Neutrophil (primary cell): ENCODE measurements around the gene ANKRD34B.
"Not testable (repeated sequence)": the region's sequence is repeated elsewhere in the genome, so short reads cannot be mapped to it uniquely, and the experiment has no call there.

ENCODE experiments used
- H3K27ac ChIP-seq: fragments of 200-600 bp; sonication (generic); 2 replicates; pipeline ENCODE4 v1.5.1; 2016; ENCODE audit warnings: mild to moderate bottlenecking, moderate library complexity
- H3K27me3 ChIP-seq: fragments of 200-600 bp; sonication (generic); 2 replicates; pipeline ENCODE4 v1.6.0; 2016; ENCODE audit warnings: mild to moderate bottlenecking
- H3K36me3 ChIP-seq: fragments of 200-600 bp; sonication (generic); 2 replicates; pipeline ENCODE4 v1.5.1; 2017
- H3K4me1 ChIP-seq, 2 experiments: fragments of 200-600 bp in 1 of 2; sonication (generic) in 1 of 2; 1 replicate in 1 of 2; 2 replicates in 1 of 2; pipeline versions ENCODE4 v1.5.1 to v1.6.1; 2013 to 2016; ENCODE audit warnings: low read depth in 1 of 2, low read length in 1 of 2, mild to moderate bottlenecking in 1 of 2, moderate library complexity in 1 of 2; ENCODE audit not compliant: control insufficient read depth in 1 of 2, insufficient read depth in 1 of 2
- H3K4me3 ChIP-seq, 2 experiments: fragments of 200-600 bp in 1 of 2; sonication (generic) in 1 of 2; 1 replicate in 1 of 2; 2 replicates in 1 of 2; pipeline ENCODE4 v1.5.1; 2013 to 2016; ENCODE audit warnings: low read depth in 1 of 2, low read length in 1 of 2, mild to moderate bottlenecking in 1 of 2, moderate library complexity in 1 of 2
- H3K9me3 ChIP-seq: fragments of 200-600 bp; sonication (generic); 2 replicates; pipeline ENCODE4 v1.5.1; 2016
- TF ChIP-seq, protein P1 (sequence below): fragments of 200-600 bp; sonication (generic); IDR thresholded peaks from 2 replicates; pipeline ENCODE4 v1.5.1; 2016; ENCODE audit warnings: antibody characterized with exemption

Gene ANKRD34B

DNA sequence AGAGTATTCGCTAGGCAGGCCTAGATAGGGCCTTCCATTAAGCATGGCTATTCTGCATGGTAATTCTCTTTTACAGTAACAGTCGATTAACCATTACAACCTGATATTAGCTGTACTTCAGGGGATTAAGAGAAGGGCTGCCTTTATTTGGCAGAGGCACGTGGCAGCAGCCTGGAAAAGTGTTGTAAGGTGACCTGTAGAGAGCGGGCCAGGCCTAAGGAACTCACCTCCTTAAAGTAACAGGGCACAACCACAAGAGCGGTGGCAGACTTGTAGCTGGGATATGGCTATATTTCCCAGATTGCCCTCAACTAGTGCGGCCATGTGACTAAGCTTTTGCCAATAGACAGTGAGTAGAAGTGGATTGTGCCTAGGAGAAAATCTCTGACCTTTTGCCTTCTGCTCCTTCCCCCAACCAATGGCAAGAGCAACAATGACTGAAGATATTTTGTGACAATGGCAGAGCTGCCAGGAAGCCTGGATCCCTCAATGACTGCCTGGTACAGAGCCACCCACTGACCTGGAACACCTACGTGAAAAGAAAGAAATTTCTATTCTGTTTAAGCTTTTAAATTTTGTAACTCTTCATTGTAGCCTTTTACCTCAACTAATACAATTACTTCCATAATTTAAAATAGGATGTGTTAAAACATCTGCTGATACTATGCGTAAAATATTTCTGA lies 18.9 kb upstream of the ANKRD34B start:
- Histone ChIP-seq H3K4me3 (no peak overlapping the region), H3K9me3 (no peaks in the 10 kb centered on the region), H3K36me3 (no peaks in the 10 kb centered on the region), H3K27ac (no peak overlapping the region), H3K27me3 (no peaks in the 10 kb centered on the region), H3K4me1 (no peaks in the 10 kb centered on the region)
- TF ChIP-seq, protein P1, sequence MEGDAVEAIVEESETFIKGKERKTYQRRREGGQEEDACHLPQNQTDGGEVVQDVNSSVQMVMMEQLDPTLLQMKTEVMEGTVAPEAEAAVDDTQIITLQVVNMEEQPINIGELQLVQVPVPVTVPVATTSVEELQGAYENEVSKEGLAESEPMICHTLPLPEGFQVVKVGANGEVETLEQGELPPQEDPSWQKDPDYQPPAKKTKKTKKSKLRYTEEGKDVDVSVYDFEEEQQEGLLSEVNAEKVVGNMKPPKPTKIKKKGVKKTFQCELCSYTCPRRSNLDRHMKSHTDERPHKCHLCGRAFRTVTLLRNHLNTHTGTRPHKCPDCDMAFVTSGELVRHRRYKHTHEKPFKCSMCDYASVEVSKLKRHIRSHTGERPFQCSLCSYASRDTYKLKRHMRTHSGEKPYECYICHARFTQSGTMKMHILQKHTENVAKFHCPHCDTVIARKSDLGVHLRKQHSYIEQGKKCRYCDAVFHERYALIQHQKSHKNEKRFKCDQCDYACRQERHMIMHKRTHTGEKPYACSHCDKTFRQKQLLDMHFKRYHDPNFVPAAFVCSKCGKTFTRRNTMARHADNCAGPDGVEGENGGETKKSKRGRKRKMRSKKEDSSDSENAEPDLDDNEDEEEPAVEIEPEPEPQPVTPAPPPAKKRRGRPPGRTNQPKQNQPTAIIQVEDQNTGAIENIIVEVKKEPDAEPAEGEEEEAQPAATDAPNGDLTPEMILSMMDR, result no peak

DNA sequence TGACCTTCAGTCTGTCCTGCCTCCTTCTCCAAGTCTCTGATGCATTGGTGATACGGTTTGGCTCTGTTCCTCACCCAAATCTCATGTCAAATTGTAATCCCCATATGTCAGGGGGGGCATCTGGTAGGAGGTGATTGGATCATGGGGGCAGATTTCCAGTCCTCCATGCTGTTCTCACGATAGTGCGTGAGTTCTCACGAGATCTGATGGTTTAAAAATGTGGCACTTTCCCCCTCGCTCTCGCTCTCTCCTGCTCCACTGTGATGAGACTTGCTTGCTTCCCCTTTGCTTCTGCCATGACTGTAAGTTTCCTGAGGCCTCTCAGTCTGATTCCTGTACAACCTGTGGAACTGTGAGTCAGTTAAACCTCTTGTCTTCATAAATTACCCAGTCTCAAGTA lies 14.7 kb upstream of the ANKRD34B start:
- H3K9me3 ChIP-seq, result no peaks in the 10 kb centered on the region
- H3K4me1 ChIP-seq, result no peaks in the 10 kb centered on the region
- TF ChIP-seq, protein P1, result no peak
- no peaks in the 10 kb centered on the region for H3K27me3 ChIP-seq
- H3K27ac ChIP-seq, result no peak overlapping the region
- no peak overlapping the region for H3K4me3 ChIP-seq
- no peaks in the 10 kb centered on the region for H3K36me3 ChIP-seq

DNA sequence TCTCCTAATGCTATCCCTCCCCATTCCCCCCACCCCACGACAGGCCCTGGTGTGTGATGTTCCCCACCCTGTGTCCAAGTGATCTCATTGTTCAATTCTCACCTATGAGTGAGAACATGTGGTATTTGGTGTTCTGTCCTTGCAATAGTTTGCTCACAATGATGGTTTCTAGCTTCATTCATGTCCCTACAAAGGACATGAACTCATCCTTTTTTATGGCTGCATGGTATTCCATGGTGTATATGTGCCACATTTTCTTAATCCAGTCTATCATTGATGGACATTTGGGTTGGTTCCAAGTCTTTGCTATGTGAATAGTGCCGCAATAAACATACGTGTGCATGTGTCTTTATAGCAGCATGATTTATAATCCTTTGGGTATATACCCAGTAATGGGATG lies 10.2 kb upstream of the ANKRD34B start:
- peaks cover 20% of the 10 kb centered on the region for H3K27me3 ChIP-seq
- H3K4me1 ChIP-seq, H3K9me3 ChIP-seq, H3K36me3 ChIP-seq, H3K4me3 ChIP-seq, H3K27ac ChIP-seq: not testable (repeated sequence)

DNA sequence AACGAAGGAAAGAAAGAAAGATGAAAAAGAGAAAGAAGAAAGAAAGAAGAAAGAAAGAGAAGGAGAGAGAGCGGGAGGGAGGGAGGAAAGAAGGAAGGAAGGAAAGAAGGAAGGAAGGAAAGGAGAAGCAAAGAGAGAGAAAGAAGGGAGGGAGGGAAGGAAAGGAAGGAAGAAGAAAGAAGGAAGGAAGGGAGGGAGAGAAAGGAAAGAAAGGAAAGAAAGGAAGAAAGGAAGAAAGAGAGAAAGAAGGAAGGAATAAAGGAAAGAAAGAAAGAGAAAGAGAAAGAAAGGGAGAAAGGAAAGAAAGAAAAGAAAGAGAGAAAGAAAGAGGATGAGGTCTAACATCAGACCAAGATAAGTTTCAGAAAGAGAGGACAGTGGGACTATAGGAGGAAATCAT lies 9.0 kb upstream of the ANKRD34B start:
- Histone ChIP-seq H3K27ac (no peak overlapping the region), H3K36me3 (no peaks in the 10 kb centered on the region), H3K4me1 (no peaks in the 10 kb centered on the region), H3K4me3 (no peak overlapping the region), H3K9me3 (no peaks in the 10 kb centered on the region), H3K27me3 (peaks cover 33% of the 10 kb centered on the region)
- TF ChIP-seq, protein P1, result no peak

DNA sequence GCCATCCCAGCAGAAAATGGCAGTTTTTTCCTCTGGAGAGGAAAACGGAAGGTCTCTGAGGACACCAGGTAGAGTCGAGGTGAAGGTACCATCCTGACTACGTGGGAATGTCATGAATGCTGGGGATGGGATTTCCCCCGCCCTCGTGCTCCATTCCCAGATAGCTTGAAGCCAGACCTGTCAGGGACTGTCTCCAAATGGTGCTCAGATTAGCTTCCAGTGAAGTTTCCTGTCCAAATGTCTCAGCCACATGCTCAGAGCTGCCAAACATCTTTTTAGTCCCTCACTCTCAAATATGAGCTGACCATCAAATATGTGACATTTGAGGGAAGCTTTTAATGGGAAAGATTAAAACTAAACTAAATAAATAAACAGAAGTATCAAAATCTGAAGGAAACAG lies 7.6 kb upstream of the ANKRD34B start:
- Histone ChIP-seq H3K36me3 (no peaks in the 10 kb centered on the region), H3K9me3 (no peaks in the 10 kb centered on the region), H3K27ac (no peak overlapping the region), H3K27me3 (peaks cover 46% of the 10 kb centered on the region), H3K4me1 (no peaks in the 10 kb centered on the region), H3K4me3 (no peak overlapping the region)
- TF ChIP-seq, protein P1, result no peak

DNA sequence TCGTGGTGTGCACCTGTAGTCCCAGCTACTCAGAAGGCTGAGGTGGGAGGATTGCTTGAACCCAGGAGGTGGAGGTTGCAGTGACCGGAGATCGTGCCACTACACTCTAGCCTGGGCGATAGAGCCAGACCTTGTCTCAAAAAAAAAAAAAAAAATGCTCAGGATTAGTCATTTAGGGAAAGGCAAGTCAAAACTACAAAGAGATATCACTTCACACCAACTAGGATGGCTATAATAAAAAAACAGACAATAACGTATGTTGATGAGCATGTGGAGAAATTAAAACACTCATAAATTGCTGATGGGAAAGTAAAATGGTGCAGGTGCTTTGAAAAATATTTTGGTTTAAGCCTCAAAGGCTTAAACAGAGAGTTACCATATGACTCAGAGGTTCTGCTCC lies 6.3 kb upstream of the ANKRD34B start:
- Histone ChIP-seq H3K4me3 (no peak overlapping the region), H3K36me3 (no peaks in the 10 kb centered on the region), H3K27ac (no peak overlapping the region), H3K4me1 (no peaks in the 10 kb centered on the region), H3K27me3 (peaks cover 60% of the 10 kb centered on the region), H3K9me3 (no peaks in the 10 kb centered on the region)
- TF ChIP-seq, protein P1, result no peak
